GM19025 (cell line): ENCODE results near the gene CCDC117.

Experiments used
- ATAC-seq: cut with Tn5 transposase; IDR thresholded peaks from one replicate; pipeline ENCODE4 v1.9.1; 2021; ENCODE audit warnings: mild to moderate bottlenecking, low read depth, moderate library complexity; ENCODE audit not compliant: unreplicated experiment

The CCDC117 gene

DNA sequence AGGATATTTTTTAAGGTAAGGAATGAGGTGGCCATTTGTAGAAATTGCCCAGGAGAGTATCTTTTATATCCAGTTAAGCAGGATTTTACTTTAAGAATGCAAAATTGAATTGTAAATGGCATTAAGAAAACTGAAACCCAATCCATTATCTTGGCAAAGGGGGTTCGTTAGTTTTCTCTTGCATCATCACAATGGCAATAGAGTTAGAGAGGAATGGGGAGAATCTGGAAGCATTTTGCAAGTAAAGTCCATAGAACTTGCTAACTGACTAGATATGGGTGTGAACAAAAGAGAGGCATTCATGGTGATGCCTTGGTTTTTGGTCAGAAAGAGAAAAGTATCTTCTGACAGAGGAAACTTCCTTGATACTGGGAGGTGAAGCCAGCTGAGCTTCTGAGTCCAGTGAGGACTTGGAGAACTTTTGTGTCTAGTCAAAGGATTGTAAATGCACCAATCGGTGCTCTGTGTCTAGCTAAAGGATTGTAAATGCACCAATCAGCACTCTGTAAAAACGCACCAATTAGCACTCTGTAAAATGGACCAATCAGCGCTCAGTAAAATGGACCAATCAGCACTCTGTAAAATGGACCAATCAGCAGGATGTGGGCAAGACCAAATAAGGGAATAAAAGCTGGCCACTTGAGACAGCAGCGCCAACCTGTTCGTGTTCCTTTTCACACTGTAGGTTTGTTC is 3.6 kb upstream of the CCDC117 start:
- ATAC-seq: no peak

- no peak for ATAC-seq
Observed at GRCh38 chr22:28769394-28770085, 3.0 kb upstream of the CCDC117 start.

GRCh38 chr22:28771195-28771791 is 1.2 kb upstream of the CCDC117 start:
- no peak for ATAC-seq

DNA sequence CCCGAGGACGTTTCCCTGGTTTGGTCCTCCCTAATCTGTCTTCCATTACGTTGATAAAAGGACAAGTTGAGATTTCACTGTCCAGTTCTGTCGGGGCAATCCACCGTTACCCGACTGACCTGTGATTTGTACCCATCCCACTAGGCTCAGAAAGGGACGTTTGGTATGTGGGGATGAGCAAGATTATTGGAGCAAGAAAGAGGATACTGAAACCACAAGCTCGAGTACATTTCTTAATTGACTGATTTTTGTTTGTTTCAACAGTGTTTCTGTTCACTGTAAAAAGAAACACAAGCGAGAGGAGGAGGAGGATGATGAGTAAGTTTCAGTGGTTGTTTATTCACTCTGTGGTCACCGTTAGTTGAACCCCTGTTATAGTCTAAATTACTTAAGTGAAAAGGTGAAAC is 969 bp downstream of the CCDC117 start:
- ATAC-seq: no peak

- no peak for ATAC-seq
Observed at GRCh38 chr22:28774378-28774777, 1.9 kb downstream of the CCDC117 start.

DNA sequence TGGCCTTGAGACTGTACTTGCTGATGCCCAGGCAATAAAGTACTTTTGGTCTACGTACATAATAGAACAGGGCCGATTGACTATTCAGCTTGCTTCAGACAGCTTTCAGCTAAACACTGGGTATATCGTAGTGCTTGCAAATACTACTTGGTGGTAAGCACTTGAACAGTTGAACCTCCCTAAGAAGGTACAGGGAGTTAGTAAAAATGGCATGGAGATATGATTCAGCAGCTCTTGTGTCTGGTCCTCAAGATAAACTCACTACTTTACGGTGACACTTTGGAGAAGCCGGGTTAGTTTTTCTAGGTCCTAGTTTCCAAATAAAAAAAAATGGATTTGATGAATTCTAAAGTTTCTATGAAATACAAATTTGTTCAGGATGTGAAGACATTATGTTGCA is 7.3 kb downstream of the CCDC117 start:
- no peak for ATAC-seq

DNA sequence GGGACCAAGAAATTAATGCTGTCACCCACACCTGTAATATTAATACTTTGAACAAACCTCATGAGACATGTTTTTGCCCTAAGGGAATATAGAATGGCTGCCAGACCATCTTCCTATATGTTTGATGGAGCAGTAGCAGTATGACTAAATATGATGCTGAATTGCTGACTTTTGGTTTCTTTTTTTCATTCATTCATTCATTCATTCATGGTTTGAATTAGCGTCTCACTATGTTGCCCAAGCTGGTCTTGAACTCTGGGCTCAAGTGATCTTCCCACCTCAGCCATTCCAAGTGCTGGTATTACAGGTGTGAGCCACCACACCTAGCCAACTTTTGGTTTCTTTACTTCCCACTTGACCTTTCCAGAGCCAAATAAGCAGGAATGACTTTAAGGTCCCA is 7.8 kb downstream of the CCDC117 start:
- no peak for ATAC-seq

DNA sequence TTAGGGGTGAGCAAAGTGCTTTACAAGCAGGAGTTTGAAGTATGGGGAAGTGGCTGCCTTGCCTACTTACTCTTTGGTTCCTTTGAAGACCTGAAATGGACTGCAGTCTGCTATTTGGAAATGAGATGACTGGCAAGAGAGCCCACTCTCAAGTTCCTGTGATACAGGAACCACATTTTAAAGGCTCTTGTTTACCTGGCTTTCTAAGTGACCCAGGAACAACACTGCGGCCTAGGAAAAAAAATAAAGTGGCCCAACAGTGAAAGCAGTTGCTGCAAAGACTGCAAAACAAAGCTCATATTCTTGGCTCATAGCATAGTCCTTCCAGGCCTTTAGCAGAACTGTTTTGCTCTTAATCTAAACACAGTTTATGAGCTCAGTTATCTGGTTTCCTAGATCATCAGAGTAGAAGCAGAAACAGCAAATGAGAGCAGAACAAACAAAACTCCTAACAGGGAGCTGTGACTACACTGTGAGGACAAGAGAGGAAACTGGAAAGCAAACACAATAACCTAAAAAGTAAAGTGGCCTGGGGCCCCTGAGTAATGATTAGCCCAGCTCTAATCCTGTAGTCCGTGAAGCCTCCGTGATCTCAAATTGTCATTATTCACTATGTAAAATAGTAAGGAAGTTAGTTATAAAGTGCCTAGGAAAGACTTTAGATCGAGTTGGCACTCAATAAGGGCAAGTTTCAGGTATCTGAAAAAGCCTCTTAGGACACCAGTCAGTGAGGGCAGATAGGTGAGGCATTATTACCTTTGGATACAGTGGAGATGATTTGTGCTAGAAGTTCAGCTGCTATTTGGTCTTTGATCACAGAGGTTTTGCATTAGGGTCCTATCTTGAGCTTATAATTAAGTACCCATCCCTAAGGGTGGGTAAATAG is 11.5 kb downstream of the CCDC117 start:
- no peak for ATAC-seq

- ATAC-seq: no peak
Observed at GRCh38 chr22:28788601-28789000, 16.1 kb downstream of the CCDC117 start.

DNA sequence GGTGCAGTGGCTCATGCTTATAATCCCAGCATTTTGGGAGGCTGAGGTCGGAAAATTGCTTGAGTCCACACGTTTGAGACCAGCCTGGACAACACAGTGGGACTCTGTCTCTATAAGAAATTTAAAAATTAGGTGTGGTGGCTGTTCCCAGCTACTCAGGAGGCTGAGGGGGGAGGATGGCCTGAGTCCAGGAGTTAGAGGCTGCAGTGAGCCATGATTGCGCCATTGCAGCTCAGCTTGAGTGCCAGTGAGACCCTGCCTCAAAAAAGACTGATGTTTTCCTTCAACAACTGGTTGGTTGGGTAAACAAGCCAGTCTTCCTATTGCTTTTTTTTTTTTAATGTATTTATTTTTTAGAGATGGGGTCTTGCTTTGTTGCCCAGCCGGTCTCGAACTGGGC is 18.6 kb downstream of the CCDC117 start:
- no peak for ATAC-seq

- ATAC-seq: no peak
Observed at GRCh38 chr22:28791841-28792490, 19.5 kb downstream of the CCDC117 start.

DNA sequence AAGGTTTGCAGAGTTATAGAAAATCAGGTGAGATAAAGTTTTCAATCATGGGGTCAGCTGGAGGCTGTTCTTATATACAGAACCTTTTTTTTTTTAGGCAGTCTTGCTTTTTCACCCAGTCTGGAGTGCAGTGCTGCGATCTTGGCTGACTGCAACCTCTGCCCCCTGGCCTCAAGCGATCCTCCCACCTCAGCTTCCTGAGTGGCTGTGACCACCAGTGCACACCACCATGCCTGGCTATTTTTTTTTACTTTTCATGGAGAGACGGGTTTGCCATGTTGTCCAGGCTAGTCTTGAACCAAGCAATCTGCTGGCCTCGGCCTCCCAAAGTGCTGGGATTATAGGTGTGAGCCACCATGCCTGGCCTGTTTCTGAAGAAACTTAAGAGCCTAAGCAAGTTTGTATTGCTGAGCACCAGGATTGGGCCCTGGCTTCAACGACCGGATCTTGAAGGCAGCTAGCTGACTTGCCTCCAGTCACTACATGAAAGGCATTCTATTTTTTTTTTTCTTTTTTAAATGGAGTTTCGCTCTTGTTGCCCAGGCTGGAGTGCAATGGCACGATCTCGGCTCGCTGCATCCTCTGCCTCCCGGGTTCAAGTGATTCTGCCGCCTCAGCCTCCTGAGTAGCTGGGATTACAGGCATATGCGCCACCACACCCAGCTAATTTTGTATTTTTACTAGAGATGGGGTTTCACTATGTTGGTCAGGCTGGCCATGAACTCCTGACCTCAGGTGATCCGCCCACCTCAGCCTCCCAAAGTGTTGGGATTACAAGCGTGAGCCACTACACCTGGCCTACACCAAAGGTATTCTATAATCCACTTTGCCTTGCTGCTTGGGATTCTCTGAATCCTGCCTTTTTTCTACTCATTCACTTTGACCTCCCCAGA is 20.2 kb downstream of the CCDC117 start:
- no peak for ATAC-seq

DNA sequence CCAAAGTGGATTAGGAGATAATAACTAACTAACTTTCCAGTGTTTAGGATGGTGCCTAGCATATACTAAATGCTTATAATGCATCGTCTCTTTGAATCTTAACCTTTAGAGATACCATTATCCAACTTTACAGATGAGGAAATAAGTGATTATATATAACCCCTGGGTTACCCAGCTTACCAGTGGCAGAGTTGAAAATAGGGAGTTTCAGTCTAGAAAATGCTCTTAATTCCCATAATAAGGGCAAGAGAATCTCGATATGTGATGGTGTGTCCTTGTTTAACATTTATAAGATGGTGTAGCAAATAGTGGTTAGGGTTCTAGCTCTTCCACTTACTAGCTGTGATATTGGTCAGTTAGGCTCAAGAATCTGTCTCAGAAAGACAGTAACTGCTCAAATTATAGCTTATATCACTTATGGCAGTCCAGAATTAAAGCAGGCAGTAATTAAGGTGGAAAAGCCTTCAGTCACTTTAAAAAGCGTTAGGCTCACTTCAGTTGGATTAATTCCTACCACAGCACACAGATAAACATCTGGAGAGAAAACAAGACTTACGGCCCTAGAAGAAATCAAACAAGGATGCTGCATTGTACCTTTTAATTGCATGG is 21.6 kb downstream of the CCDC117 start:
- ATAC-seq: no peak

DNA sequence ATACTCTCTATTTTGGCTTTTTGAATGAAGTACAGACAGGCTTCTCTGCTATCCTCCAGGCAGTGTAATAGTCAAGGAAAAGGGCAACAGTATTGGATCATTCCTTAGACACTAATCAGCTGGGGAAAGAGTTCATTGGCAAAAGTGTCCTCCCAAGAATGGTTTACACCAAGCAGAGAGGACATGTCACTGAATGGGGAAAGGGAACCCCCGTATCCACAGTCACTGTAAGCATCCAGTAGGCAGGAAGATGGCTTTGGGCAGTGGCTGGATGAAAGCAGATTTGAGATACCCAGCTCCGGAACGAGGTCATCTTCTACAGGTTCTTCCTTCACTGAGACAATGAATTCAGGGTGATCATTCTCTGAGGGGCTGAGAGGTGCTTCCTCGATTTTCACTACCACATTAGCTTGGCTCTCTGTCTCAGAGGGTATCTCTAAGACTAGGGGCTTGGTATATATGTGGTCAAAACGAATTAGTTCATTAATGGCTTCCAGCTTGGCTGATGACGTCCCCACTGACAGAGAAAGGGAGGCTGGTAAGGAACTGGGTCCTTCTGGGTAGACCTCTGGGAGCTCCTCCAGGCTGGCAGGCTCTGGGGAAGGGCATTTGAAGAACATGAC is 22.7 kb downstream of the CCDC117 start:
- ATAC-seq: no peak

DNA sequence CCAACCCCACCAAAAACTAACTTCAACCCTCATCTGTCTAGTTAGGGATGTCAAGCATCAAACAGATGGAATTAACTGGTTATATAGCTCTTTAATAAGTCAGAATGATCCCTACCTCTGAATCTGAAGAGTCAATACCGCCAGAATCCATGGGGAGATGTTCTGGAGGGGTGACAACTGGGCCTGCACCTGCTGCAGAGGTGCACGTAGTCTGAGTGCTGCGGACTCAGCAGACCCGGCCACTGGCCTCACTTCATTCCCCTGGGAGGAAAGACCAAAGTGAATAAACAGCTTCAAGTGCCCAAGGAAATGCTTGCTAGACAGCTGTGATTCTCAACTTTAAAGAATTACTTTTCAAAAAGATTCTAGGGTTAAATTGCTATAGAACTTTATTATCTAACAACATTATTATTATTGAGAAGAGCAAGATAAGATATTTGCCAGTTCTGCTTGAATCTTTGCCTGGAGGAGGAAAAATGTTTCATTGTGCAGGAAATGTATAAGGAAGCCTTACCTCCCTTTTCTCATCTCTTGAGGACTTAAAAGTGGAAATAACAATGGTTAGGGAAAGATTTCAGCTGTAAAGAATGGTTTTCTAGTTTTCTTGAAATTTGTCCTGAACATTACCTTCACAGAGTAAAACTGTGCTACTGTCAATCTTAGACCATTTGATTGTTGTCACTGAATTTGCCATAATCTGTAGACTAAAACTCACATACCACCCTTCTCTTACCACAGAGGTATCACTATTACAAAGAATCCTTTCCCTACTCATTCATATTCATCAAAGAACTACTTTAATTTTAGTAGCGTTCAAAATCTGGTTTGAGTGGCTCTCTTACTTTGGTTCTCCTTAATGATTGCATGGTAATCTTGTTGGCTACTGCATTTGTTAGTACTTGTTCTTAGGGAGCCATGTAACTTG is 23.7 kb downstream of the CCDC117 start:
- ATAC-seq: no peak

DNA sequence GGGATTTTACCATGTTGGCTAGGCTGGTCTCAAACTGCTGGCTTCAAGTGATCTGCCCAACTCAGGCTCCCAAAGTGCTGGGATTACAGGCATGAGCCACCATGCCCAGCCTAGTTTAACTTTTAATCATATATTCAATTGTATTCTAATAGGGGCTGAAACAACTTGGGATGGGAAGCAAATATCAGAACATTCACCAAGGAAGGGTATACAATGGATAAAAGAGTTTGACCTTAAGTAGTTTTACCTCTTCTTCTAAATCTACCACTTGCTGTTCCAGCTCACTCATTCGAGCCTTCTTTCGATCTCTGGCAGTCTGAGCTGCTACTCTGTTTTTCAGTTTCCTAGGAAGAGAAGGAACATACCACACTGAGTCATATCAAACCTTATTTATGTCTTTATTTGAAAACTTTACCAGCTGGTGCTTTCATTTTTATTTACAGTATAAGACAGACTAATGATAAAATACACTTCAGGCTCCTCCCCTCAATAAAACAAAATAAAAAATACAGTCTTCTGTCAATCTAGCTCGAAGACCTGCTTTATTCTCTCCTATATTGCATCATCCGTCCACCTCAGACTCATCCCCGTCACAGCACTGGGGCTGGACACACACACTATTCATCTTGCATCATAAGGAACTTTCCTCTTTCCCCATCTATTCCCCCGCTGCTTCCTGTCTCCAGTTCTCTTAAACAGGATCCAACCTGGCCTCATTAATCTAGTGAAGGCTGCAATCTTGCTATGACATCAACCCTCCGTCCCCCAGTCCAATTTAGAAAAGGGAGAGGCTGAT is 26.5 kb downstream of the CCDC117 start:
- no peak for ATAC-seq
